Measurements from ENCODE around the gene PCDHA4.
"Not testable (repeated sequence)": the region's sequence is repeated elsewhere in the genome, so short reads cannot be mapped to it uniquely, and the experiment has no call there.

- not testable (repeated sequence) for TF ChIP-seq EZH2phosphoT487 (IDR thresholded peaks at IDR 0.05; ENCODE audit: insufficient read depth, low read depth); EZH2 (IDR thresholded peaks at IDR 0.05; ENCODE audit: insufficient read depth, poor library complexity, severe bottlenecking)
Observed at GRCh38 chr5:140787849-140788504, 18.9 kb upstream of the PCDHA4 start.
